ENCODE results near the gene ZBTB16. TPM values are rescaled to one million over a fixed set of nuclear protein-coding genes. Genes with fewer than 3 reads are reported as not detected.

Gene ZBTB16
- polyA plus RNA-seq, 4 donors = 0.82 to 2.2 (median 2.0) TPM

DNA sequence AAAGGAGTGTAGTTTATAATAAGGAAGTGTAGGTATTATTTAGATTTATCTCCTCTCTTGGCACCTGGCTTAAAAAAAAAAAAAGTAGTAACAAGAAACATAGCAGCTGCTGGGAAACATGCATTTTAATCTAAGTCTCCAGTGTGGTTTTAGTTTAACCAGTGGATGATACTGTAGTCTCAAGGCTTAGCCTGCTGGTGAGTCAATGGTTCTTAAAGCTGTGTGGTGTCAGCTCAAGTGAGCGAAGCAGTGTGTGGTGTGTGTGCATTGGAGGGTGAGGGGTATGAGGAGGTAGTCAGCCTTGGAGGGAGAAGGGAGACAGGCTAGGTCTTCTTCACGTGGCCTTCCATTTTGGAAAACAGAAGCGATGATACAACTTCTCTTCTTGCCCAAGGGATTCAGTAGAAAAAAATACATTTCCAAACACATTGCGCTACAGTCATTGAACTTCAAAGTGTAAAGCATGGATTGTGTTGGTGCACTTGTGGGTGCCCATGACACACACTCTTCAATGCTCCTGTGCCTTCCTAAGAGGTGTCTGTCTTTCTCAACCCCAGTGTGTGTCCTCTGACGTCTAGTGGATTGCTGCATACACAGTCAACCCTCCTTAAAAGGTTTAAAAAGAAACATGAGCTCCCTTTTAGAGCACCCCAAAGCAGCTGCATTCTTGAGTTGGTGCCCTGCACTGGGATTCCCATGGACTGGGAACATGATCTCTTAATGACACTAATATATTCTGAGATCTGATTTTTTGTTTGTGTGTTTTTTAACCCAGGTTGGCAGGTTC, 40.1 kb downstream of the ZBTB16 start:
- no peak for DNase-seq (ENCODE audit: low read depth in 4 of 4, low spot score in 2 of 4)

DNA sequence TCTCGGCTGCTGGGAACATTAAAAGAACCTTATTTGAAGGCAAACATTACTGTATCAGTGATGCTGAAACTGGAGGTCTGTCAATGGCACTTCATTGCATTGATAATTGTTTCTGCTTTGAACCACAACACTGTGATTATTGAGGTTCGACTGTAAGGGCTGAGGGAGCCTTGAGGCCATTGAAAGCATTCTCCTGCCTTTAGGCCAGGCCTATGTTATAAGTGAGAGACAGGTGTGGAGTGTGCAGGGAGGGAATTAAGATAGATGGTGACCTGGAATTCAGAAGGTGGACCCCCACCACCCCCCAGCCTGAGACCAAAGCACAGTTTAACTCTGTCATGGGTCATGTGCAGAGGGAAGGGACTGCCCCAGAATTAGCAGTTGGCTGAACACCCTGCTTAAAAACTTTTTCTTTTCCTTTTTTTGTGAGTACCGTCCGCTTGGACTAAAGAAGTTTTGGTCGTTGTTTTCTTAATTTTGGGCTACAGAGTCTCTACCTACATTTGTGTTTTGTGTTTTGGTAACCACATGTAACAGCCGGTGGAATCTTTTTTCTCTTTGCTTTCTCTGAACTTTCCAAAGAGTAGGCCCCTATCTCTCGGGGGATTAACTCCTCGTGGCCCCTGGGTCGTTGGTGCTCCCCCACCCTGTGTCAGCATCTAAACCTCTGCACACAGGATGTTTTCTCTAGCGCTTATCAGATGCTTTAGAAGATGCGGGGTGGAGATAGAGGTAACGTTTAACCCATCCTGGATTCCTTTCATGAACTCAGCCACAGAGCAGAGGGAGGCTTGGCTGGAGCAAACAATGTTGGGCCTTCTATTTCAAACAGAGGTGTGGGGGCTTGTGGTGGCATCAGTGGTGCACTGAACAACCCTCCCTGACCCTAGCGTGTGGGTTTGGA, 43.7 kb downstream of the ZBTB16 start:
- DNase-seq (ENCODE audit: low read depth in 4 of 4, low spot score in 2 of 4) = no peak

DNA sequence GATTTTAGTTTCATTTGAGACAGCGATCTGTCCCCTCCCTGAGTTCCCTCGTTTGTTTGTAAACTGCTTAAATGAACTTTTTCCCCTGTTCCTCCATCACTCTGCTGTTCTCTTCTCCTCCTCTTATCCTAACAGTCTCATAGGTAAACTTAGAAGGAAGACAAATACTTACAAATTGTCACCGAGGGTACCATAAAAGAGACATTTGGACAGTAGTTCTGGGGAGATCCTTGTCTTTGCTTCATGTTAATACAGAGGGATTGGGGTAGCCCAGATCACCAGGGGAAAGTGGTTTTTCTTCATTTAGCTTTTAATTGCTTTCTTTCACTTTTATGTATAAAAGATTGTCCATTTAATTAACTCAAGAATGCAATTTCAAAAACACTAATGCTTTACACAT, 46.1 kb downstream of the ZBTB16 start:
- DNase-seq (ENCODE audit: low read depth in 4 of 4, low spot score in 2 of 4) = no peak

DNA sequence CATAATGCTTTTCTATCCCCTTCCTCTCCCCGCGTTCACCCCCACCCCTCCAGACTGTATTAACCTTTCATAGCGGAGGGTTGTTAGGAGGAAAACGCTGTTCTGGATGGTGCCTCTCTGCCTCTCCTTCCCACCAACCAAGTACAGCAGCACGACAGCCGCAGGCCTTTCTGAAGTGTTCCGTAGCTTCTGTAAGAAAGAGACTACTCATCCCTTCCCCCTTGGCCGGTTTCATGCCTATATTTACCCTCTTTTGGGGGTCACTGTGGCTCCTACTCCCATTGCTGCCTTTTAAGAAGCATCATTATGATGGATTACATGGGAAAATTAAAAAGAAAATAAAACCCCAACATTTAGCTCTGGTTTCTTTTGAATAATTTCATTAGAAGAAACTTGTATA, 46.5 kb downstream of the ZBTB16 start:
- DNase-seq (ENCODE audit: low read depth in 4 of 4, low spot score in 2 of 4) = no peak

DNA sequence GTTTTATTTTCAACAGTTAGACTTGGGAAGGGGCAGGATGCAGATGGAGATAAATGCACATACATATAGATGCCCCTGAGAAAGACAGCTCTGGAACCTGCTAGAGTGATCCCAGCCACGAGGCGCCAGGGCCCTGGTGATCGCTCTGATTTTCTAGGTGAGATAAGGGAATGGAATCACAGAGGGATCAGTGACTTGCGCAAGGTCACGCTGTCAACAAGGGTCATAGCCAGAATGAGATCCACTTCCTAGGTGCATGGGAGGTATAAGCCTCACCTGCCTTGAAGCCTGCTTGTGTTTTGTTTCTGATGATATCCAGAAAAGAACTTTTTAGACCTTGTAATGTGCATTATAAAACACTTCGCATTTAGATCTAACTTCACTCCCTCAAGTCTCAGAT, 47.5 kb downstream of the ZBTB16 start:
- no peak for DNase-seq (ENCODE audit: low read depth in 4 of 4, low spot score in 2 of 4)

DNA sequence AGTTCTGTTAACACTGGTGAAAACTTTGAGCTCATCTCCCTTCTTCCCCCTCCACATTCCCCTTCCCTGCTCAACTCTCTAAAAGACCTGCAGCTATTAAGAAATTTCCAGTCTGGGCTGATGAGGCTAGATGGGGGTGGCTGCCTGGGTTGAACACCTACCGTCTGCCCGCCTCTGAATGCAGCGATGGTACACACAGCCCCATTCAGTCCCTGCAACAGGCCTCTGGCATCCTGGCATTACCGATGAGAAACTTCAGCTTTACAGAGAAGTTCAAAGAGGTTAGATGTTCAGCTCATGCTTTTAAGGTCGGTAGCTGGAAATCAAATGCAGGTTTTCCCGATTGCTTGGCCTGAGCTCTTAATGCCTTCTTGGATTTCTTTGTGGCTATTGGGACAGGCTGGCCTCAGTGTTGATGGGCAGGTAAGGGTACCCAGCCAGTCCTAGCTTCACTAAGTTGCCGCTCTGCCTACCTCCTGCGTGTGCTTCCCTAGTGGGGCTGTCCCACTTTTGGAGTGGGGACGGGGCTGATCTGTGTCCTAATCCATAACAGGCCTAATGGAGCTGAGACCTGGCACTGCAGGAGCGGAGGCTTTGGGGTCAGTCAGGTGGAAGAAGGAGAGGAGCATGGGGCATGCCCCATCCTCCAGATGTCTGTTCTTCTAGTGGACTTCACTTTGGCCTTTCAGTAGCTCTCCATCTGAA, 49.1 kb downstream of the ZBTB16 start:
- no peak for DNase-seq (ENCODE audit: low read depth in 4 of 4, low spot score in 2 of 4)

DNA sequence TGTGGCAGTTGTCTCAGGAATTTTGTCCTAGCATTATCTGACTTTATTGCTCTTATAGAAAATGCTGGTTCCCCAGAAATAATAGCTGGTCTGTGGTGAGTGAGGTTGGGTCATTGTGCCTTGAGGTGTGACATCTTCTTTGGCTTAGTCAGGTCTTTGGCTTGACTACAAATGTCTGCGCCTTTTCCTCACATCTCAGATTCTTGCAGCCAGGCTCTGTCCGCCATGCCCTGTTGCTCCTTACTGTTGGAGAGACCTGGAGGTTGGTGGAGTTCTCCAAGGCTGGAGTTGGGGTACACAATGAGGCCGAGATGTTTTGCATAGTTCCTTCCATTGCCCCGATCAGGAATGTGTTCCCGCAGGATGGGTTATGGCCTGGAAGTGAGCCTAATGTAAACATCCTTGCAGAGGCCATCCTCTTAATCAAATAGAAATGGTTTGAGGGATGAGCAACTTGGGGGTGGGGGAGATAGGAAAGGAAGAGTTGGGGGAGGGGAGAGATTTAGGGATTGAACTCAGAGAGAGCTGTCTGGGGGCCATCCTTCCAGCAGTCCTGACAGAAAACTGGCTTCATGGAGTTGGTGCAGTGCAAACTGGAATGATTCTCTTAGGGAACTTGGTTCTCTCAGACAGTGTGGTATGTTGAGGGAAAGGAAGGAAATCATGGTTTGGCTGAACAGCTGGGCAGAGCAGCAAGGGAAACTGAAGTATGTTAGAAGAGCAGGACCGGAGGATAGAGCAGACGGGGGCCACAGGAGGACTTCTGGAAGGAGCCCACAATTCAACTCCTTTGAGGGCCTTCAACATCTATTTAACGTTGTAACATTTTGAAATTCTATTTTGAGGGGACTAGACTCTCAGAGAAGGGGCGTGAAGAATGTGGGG, 49.9 kb downstream of the ZBTB16 start:
- DNase-seq (ENCODE audit: low read depth in 4 of 4, low spot score in 2 of 4) = no peak

DNA sequence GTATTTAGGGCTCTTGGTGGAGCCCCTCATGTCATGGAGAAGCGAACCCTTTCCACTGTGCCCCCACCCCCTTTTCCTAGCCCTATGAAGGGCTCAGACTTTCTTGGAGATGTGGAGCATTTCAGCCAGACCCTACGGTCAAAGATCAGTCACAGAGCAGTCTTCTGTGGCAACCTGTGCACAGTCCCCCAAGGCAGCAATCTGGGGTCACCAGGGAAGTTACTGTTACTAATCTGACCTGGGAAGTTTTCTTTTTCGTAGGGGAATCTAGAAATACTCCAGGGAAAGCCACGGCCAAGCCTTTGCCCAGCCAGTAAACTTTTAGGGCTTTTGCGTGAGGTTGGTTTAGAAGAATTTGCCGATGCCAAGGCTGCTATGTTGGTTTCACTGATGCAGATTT, 50.6 kb downstream of the ZBTB16 start:
- DNase-seq (ENCODE audit: low read depth in 4 of 4, low spot score in 2 of 4) = no peak

DNA sequence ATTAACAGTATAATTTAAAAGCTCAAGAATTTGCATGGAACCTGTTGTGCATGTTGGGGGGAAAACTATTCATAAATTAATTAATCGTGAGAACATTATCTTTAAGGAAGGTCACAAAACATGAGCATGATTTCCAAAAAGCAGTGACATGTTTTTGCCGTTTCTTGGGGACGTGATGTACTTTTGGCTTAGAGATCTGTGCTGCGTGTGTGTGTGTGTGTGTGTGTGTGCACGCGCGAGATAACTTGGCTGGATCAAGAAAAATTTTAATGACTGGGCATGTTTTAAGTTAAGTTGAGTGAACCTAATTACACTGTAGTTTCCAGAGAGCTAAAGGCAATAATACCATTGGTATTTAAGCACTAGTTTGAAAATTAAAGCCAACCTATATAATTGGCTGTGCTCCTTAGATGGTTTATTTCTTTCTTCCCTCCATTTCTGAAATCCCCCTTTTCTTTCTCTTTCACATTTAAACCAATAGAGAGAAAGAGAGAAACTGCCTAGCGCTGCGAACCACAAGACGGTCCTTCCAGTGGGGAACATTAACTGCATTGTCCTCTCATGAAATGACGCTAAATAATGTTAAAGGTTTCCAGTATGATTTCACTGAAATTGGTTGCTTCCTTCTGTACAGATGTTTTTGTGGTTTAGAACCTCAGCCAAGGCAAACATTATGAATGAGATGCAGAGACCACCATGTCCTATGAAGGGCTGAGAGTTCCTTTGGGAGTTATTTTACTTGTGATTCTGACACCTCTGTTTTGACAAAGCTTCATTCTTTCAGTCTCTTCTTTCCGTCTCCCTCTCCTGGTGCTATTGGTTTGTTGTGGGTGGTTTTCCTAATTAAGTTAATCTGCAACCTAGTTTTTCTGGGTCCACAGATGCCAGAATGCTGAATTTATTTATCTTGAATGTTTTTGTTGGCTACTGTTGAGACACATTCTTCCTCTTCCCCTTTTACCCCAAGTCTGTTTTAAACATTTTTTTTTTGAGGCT, 51.7 kb downstream of the ZBTB16 start:
- DNase-seq (ENCODE audit: low read depth in 4 of 4, low spot score in 2 of 4) = no peak

DNA sequence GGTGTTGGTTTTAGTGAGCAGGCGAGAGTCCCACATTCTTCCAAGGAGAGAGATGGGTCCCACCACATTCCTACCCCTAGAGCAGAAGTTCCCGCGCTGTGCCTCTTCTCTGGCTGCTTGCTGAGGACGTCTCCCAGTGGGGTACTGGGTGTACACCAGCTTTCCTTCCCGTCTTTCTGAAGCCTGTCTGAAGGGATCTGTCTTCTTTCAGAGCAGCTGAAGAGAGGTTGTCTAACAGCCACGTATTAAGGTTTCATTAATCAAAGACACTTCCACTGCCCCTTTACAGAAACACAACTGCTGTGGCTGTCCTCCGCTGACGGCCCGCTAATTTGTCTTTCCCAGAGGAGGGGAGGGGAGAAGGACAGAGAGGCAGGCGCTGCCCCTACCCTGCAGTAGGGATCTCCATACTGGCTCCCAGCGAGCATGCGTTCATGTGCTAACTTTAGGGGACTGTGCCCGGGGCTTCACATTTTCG, 56.0 kb downstream of the ZBTB16 start:
- no peak for DNase-seq (ENCODE audit: low read depth in 4 of 4, low spot score in 2 of 4)

DNA sequence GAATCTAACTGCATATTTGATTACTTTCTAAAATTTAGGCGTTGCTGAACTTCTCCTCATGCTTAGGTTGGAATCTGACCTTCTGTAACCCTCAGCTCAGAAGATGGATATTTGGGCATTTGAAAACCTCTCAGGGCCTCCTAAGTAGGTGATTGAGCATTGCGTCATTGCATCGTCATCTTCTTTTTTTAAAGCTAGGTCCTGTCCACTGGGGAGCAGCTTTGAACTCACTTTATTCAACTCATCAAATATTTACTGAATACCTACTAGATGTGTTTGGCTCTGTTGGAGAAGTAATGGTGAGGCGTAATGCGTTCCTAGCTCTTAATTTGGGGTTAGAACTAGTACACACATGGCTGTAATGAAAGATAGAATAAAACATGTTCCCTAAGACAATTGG, 56.8 kb downstream of the ZBTB16 start:
- DNase-seq (ENCODE audit: low read depth in 4 of 4, low spot score in 2 of 4) = no peak

DNA sequence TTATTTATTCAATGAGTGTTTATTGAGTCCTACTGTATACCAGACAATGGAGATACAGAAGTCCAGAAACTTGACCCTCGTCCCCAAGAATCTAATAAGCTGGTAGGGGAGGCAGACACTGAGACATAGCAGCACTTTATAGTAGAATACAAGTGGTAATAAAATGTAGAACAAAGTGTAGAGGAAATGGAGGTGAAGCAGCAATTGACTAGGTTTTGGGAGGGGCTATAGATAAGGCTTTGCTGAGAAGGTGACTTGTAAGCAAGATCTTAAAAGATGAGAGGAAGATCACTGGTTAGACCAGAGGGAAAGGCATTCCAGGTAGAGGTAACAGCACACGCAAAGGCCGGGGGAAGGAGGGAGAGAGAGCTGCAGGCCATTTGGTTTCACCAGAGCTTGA, 57.3 kb downstream of the ZBTB16 start:
- DNase-seq (ENCODE audit: low read depth in 4 of 4, low spot score in 2 of 4) = no peak

DNA sequence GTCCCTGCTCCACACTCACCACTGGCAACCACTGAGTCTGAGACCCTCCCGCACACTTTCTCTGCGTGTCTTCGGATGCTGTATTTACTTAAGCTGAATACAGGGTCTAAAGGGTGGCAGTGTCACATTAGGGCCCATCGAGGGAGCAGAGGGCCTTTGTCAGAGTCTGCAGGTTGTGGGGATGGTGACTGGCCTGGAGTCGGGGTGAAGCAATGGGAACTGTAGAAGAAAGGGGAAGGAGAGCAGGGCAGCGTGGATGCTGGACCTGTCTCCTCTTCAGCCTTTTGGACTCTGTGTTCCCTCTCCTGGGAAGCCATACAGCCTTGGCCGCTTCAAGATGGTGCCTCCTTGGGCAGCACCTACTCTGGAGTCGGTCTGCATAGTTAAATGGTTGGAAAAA, 61.1 kb downstream of the ZBTB16 start:
- DNase-seq (ENCODE audit: low read depth in 4 of 4, low spot score in 2 of 4) = no peak

DNA sequence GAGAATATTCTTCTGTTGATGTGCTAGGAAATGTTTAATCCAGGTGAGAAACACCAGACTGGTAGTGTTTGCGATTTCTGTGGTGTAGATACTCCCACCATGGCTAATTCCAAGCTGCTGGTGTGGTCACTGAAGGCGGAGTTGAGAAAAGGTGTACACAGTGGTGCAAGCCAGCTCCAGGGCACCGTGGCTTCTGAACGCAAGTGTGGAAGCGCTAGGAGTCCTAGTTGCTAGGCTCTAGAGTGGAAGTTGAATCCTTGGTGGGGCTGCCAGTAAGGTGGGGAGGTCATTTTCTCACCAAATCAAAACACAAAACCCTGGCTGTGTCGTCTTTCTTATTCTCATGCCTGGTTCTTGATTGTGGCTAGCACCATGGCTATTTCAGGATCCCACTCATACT, 61.6 kb downstream of the ZBTB16 start:
- DNase-seq (ENCODE audit: low read depth in 4 of 4, low spot score in 2 of 4) = no peak

DNA sequence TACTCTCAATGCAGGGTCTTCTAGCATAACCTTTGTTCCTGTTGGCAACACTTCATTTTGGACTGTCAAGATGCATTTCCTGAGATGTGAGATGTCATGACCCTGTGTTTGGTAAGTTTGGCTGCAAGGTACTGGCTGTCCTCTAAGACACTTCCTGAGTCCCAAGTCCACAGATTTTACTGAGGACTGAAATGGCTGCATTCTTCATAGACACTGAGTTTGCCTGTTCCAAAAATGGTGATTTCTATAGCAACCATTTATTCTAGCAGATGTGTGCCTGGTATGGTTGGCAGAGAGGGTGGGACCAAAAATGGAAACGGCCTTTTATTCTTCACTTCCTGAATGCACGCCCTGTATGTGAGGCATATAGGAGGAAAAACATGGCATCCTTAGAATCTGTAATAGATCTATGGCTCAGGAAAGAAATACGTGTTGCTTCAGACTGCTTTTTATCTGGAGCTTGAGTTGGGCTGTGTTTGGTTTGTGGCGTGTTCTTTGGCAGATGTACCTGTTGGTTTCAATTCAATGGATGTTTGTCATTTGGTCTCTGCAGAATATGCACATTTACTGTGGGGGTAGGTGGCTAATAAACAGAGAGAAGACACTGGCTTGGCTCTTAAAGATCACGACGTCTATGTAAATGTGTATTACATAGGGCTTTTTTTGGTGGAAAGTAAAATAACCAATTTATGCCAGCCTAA, 62.4 kb downstream of the ZBTB16 start:
- no peak for DNase-seq (ENCODE audit: low read depth in 4 of 4, low spot score in 2 of 4)

DNA sequence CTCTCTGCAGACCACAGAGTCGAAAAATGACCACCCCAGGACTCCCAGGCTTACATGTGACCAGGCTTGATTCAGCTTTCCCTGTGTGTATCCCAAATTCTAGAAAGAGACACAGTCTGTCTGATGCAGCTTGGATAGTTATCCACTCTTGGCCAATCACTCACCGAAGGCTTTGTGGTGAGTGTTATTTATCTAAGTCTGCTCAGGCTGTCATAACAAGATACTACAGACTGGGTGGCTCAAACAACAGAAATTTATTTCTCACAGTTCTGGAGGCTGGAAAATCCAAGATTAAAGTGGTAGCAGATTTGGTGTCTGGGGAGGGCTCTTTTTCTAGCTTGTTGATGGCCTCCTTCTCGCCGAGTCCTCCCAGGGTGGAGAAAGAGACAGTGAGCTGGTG, 63.2 kb downstream of the ZBTB16 start:
- no peak for DNase-seq (ENCODE audit: low read depth in 4 of 4, low spot score in 2 of 4)

DNA sequence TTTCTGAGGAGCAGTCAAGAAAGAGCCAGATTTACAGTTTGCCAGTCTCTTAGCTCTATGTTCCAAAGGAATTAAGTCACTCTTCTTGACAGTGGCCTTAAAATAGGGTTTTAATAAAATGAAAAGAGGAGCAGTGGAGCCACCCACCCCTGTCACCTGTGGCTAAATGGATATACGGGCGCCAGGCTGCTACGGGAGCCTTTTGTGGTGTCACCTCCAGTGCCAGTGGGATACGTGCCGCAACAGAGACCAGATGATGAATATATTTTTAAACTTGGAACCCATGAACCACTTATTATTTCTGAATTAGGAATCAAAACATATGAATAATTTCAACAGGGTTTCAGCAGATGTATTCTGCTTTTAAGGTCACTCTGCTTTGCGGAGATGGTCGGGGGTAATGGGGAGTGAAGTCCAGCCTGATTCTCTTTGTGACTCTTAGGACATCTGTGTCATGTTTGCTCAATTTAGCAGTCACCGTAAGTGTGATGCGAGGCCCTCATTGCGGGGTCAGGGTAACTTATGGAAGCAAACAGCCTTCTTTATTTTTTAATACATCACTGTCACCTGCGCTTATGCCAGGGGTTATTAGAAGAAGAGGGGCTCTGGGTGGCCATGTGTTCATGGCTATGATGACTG, 64.3 kb downstream of the ZBTB16 start:
- DNase-seq (ENCODE audit: low read depth in 4 of 4, low spot score in 2 of 4) = no peak

DNA sequence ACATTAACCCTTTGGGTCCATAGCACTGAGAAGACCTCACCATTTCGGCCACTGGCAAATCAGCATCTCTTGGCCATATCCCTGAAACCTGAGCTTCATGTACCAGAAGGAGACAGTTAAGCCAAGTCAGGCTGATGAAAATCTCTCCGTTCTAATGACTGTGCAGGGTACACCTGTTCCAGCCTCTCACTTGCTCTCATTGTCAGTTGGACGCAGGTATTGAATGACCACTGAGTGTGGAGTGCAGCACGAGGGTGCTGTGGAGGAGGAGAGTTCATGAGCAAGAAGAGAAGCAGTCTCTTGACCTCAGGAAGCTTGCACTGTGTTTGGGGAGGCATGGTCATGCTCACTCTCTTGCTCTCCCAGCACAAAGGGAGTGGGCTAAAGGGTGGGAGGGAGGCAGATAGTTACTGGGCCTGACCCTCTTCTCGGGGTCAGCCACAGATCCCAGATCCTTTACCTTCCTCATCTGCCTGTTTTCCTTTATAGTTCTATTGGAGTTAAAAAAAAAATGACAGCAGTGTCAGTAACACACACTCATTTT, 65.2 kb downstream of the ZBTB16 start:
- no peak for DNase-seq (ENCODE audit: low read depth in 4 of 4, low spot score in 2 of 4)
